Stimulated activated CD8-positive, alpha-beta memory T cell treated with anti-CD3 and anti-CD28 coated beads, Interleukin-4, amount 100 ng/mL, for 48 hours (primary cell): Measurements from ENCODE around the gene RPN1.
"Not testable (repeated sequence)": the region's sequence is repeated elsewhere in the genome, so short reads cannot be mapped to it uniquely, and the experiment has no call there.

Experiments used
- DNase-seq: peaks from one replicate; pipeline ENCODE4 v3.0.0-alpha.2; 2020

Gene RPN1

DNA sequence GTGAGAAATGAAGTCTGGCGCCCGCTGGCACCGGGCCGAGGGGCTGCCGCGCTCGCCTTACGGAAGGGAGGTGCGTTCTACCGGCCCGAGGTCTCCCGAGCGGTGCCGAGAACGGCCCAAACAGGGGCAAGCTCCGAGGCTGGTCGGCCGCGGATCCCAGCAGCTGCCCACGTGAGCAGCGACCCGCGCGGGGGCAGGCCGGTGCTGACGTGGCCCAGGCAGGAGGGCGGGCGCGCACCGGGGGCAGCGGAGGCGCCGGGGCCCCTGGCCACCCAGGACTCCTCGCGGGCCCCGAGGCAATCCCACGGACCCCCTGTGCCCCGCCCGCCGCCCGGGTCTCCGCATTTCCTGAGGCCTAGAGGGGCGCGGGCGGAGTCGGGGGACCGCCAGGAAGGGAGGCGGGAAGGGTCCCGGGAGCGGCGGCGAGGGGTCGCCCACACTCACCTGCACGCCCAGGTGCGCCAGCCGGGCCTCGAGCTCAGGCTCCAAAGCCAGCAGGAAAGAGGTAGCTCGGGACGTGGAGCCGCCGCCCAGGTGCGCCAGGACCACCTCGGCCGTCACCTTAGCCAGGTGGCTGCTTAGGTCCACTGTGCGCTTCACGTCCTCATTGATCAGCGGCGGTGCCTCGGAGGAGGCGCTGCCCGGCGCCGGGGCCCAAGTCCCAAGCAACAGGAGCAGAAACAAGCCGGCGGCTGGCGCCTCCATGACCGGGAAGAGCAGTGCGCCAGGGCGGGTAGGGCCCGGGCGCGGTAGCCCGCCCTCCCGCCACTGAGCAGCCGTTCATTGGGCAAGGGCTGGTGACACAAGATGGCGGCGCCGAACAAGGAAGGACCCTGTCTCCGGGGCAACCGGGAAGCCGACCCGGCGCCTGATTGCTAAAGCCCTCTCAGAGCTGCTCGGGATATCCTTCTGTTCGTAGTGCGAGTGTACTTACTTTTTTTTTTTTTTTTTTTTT lies at the start of gene RPN1:
Gene RPN1 (minus strand): TSS at position 723 of the 955 bp plus-strand sequence. CDS start 18 bp downstream, at position 705.
- DNase-seq: peak; percentile 96

- DNase-seq: peak; percentile 44
Observed at GRCh38 chr3:128698211-128699047, 47.8 kb upstream of the RPN1 start.

- no peak for DNase-seq
Observed at GRCh38 chr3:128697341-128697740, 46.7 kb upstream of the RPN1 start.

- DNase-seq: no peak
Observed at GRCh38 chr3:128693696-128694095, 43.1 kb upstream of the RPN1 start.

- no peak for DNase-seq
Observed at GRCh38 chr3:128689060-128689459, 38.4 kb upstream of the RPN1 start.

- no peak for DNase-seq
Observed at GRCh38 chr3:128686465-128686864, 35.8 kb upstream of the RPN1 start.

GRCh38 chr3:128684986-128685726 lies 34.5 kb upstream of the RPN1 start:
- DNase-seq: no peak

DNA sequence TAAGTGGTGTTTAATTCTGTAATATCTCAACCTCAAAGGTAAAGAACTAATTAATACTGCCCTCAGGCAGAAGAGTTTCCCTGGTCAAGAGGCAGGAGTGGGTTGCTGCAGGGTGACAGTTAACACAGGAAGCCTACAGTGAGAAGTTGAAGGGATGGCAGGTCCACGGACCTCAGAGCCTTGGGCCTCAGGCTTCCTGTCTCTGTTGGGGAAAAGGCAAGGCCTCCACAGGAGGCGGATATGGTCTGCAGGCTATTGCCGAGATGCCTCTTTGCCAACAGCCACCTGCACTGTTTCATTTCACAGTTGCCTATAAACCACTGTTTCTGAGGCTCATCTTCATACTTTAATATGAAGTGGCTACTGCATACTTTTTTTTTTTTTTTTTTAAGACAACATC lies 33.3 kb upstream of the RPN1 start:
- DNase-seq: no peak

GRCh38 chr3:128681369-128681829 lies 30.8 kb upstream of the RPN1 start:
- DNase-seq: no peak

- DNase-seq: peak; percentile 98
Observed at GRCh38 chr3:128680603-128681368, 30.2 kb upstream of the RPN1 start.

GRCh38 chr3:128679338-128679737 lies 28.7 kb upstream of the RPN1 start:
- DNase-seq: no peak

DNA sequence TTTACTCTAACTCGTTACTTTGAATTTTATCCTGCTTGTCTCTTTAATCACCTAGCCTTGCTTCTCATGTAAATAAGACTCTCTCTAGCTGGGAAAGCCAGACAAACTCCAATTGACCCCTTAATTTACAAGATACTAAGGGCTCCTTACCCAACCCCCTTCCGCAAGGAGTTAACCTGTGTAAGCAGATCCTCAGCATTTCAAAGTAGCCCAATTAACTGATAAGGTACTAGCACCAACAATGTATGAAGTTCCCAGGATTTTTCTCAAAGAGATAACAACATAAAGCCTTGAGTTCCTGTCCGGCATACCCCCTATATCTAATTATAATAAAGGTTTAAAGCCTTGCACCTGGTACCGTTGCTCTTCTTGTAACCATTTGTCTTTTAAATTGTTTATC lies 25.2 kb upstream of the RPN1 start:
- not testable (repeated sequence) for DNase-seq

- DNase-seq: no peak
Observed at GRCh38 chr3:128674161-128674784, 23.7 kb upstream of the RPN1 start.

GRCh38 chr3:128667641-128668040 lies 17.0 kb upstream of the RPN1 start:
- DNase-seq: no peak

GRCh38 chr3:128665362-128666021 lies 14.9 kb upstream of the RPN1 start:
- DNase-seq: no peak

DNA sequence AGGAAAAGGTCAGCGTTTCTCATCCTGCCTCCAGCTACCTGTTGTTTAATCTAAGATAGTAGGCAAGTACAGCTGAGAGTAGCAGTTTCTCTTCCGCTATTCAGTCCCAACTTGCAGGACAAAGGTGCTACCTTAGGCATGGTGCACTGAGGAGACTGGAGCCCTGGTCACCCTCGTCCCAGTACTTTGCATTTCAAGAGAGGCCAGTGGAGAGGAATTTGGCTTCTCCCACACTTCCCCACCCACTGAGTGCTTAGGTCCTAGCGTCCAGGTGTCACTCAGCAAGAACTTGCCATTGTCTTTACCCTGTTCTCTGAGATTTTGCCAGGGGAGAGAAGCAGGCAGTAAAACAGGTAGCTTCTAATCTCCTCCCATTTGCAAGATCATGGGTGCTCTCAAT lies 12.5 kb upstream of the RPN1 start:
- no peak for DNase-seq

DNA sequence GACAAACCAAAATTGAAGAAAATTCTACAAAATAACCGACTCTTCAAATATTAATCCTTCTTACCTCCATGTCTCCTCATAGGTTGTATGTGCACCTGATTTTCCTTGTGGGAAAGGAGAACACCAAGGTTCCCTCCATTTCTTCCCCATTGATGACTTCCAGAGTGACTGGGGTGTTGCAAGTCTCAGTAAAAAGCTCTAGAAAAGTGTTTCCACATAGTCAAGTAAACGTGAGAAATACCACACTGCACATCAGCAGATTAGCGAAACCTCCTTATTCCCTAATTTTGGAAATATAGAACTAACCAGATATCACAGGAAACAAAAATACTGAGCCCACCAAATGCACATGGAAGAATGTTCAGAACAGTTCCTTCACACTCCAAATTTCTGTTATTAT lies 4.9 kb upstream of the RPN1 start:
- no peak for DNase-seq

- peak; percentile 41 for DNase-seq
Observed at GRCh38 chr3:128653993-128654805, 3.6 kb upstream of the RPN1 start.

DNA sequence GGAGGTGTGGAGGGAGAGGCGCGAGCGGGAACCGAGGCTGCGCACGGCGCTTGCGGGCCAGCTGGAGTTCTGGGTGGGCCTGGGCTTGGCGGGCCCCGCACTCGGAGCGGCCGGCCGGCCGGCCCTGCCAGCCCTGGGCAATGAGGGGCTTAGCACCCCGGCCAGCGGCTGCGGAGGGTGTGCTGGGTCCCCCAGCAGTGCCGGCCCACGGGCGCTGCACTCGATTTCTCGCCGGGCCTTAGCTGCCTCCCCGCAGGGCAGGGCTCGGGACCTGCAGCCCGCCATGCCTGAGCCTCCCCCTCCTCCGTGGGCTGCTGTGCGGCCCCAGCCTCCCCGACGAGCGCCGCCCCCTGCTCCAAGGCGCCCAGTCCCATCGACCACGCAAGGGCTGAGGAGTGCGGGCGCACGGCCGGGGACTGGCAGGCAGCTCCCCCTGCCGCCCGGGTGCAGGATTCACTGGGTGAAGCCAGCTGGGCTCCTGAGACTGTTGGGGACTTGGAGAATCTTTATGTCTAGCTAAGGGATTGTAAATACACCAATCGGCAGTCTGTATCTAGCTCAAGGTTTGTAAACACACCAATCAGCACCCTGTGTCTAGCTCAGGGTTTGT lies 2.9 kb upstream of the RPN1 start:
- not testable (repeated sequence) for DNase-seq
